ELF-1 (cell line): ENCODE results near the gene CORO6.
A peak's percentile ranks its signal among the peaks of the same experiment; 100 is the strongest.
"Not testable (repeated sequence)": the region's sequence is repeated elsewhere in the genome, so short reads cannot be mapped to it uniquely, and the experiment has no call there.

Source experiments
- DNase-seq: peaks from one replicate; pipeline ENCODE4 v3.0.0-alpha.2; 2016; ENCODE audit warnings: low read depth, low spot score

CORO6 gene

DNA sequence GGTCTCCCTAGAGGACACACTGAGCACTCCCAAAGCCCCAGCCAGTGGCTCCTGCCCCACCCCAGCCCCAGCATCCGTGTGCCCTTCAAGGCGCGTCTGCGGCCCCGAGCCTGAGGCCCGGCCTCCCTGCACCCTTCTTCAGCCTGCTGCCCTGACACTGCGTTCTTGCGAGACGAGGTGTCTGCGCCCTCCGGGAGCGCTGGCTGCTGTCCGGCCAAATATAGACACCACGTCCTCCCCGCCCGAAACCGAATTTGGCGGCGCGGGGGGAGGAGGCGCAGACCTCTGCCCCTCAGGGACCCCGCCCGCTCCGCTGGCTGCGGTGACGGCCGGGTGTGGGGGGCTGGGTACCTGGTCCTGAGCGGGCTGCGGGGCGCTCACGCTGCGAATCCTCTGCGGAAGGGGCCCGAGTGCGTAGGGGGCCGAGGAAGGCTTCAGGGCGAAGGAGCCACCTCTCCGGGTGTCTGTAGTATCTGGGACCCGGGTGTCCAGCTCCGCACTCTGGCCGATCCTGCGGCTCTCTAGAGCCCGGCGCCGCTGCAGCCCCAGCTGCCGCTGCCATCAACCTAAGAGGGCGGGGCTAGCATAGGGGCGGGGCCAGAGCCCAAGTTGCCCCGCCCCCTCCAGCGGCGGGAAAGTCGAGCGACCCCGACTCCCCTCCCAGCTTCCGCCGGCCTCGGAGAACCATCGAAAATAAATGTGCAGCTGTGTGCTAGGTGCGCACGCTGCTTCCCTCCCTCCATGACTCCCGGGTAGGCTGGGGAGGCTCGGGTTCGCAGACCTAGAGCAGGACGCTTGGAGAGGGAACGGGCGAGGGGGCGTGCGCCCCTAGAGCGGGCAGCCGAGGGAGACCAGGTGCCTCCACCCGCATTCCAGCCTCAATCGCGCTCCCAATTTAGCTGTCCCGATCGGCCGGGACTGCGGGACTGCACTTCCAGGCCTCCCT, at the start of gene CORO6:
CORO6 (minus strand) TSS at position 576 of the 946 bp plus-strand sequence. CDS start 1,491 bp downstream, outside the sequence.
- peak; percentile 92 for DNase-seq

DNA sequence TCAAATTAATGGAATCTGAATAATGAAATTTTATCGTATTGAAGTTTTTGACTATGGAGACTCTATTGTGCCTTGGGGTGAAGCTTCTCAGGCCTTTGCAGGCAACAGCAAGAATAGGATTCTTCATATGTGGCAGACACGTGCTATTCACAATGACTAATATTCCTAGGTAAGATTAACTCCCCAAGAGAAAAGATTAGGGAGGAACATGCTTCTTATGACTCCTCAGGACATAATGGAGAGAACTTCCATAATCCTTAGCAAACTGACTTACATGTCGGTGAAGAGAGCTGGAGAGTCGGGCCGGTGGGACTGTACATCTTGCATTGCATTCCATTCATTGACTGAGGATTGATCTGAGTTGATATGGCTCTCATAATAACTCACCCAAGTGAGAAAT, 48.9 kb upstream of the CORO6 start:
- DNase-seq, result no peak

DNA sequence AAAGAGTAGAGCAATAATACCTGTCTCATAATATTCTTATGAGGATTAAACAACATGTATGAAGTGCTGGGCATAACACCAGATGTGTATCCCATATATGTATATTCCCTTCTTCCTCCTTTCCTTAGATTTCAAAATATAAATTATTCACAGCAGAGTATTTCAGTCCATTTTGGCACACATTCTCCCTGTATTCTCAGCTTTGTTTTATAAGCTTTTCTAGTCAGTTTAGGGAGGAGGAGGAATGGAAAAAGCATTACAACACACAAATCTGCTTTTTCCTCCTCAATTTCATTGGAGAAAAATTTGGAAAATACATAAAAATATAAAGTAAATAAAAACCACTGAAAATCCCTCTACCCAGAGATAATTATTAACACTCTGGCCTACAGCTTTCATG, 46.6 kb upstream of the CORO6 start:
- DNase-seq, result no peak

DNA sequence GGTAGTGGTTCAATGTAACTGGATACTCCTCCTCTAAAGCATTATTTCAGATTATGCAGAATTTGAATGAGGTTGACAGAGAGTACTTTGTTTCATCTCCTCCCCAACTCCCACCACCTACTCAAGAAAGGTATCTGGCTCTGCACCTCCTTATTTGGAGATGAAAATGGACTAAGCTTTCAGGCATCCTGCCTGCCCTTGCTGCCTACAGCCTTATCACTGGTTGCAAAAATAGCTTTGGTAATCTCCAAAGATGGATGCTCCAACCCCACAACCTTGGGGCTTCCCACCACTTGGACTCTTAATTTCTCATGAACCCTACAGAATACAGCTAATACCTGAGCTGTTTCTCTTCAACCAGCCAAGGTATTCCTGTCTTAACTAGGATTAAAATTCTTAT, 45.3 kb upstream of the CORO6 start:
- no peak for DNase-seq

DNA sequence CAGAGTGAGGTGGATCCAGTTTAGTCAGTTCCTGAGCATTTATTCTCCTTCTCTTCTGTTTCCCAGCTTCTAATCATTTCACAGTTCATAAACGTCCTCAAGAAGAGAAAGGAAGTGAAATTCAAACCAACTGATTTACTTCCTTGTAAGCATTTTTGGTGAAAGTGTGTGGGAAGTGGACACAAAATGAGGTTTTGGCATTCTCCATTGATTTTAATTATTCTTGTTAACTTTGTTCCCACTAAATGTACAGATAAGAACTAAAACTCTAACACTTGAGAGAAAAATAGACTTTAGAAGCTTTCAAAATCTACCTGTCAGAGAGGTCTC, 42.7 kb upstream of the CORO6 start:
- no peak for DNase-seq

DNA sequence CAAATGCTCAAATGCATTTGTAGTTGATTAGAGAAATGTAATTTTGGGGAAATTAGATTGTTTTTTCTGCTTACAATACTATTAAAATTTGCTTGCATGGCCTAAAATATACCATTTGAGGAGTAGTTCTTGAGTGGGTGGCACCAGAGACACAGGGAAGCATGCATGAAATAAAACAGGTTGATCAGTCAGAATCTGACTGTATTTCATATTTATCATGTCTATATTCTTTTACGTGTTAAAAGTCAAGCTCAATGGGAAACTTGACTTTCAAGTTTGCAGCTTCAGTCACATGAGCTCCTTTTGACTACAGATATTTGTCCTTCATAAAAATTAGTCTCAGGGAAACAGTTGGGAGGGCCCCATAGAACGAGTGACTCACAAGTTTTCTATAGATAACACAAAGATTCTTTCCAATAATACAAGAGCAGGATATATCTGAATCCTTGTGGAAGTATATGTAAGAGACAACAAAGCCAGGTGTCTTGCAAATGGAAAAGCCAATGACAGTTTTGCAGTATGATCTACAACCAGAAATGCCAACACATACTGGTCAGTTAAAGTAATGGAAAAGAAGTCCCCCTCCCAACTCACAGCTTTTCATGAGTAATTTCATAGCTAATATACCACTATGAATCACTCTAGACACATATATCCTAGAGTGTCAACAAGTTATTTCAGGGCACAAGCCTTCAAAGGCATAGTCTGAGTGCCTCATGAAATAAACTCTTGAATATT, 42.2 kb upstream of the CORO6 start:
- DNase-seq, result no peak

DNA sequence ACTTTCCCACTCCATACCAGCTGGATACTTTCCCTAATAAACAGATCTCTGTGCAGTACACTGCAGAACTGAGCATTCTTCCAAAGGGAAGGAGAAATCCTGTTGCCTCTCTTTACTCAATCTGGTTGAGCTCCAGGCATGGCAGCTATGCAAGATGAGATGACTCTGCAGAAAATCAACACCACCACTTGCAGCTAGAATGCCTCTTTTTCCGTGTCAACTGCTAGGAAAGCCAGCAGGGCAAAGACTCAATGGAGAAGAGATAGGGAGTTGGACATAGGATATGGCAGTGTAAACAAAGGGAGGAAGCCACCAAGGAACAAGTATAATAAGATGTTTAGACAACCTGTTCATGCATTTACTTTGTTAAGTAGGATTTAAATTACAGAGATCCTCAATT, 40.4 kb upstream of the CORO6 start:
- peak; percentile 40 for DNase-seq

DNA sequence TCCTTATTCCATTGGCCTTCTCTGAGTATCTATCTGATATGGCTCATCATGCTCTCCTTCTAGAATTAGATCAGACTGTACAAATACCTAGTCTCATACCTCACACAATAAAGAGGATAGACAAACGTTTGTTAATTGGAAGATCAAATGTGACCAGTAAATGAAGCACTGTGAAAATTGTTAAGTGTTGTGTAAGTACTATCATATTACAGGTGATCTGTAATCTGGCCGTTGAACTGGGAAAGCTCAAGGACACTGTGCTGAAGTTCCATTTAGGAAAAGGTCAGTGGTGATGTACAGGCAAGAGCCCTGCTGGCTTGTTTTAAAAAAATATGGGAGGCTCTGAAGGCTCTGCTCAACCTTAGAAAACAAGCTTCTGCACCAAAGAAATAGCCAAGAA, 38.5 kb upstream of the CORO6 start:
- DNase-seq, result no peak

DNA sequence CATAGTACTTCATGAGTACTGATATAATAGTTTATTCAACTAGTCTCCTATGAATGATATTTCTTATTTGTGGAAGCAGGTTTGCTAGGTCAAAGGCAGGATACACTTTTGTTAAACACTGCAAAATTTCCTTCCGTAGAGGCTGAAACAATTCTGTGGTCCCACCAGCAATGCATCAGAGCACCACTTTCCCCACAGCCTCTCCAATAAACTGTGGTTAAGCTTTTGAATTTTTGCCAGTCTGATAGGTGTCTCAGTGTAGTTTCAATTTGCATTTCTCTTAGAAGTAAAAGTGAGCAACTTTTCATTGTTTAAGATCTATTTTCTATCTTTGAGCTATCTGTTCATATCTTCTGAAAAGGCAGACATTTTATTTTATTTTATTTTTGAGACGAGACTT, 36.4 kb upstream of the CORO6 start:
- DNase-seq, result no peak

DNA sequence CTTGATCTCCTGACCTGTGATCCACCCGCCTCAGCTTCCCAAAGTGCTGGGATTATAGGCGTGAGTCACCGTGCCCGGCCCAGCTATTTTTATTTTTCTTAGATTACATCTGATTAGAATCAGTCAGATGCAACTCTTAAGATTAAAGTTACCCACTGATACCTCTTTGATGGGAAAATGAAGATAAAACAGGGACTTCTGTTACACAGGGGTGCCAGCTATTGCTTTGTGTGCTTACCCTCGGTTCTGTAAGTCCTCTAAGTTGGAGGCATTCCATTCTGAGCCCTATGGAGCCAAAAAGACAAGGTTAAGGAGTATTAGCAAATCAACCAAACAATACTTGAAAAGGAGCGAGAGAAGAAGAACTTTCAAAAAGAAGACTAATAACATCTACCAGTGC, 32.6 kb upstream of the CORO6 start:
- no peak for DNase-seq

DNA sequence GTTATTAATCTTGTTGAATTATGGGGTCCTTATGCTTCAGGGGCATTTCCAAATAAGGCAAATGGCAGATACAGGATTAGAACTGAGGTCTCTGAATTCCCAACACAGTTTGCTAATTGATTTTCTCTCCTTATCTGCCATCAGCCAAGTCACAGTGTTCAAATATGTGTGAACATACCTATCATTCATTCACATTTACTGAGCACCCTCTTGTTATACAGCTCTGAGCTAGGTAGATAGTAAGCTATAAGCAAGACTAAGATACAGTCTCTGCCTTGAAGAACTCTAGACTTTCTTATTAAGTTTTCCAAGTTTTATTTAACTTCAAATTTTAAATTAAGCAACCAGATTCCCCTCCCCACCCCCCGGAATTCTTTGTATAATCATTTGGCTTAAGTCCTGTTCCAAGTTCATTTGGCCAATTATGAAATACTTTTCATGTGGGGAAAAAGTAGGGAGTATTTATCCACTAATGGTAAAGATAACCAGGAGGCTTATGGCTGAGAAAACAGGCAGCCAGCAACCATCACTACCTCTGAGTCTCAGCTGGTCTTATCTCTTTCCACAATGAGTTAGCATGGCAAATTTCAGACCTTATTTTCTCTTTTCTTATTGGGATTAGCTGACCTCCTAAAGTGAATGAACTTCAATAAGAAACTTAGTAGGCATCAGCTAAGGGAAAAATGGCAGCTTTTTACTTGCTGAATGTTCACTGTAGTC, 31.4 kb upstream of the CORO6 start:
- DNase-seq, result no peak

DNA sequence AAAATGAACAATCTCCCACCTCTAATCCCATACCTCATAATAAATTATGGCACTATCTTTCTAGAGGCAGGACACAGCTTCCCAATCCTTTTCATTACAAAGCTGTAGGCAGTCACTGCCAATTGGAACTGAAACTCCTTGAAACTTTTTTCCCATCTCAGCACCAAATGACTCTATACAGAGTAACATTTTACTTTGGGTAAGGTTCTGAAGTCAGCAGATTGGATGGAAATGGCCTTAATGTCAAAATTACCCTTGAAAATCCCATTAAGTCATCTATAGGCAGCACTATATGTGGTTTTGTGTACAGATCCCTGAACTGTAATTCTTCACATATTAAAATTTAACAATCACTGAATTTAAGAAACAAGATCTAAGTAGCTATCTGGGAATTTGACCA, 30.3 kb upstream of the CORO6 start:
- no peak for DNase-seq

DNA sequence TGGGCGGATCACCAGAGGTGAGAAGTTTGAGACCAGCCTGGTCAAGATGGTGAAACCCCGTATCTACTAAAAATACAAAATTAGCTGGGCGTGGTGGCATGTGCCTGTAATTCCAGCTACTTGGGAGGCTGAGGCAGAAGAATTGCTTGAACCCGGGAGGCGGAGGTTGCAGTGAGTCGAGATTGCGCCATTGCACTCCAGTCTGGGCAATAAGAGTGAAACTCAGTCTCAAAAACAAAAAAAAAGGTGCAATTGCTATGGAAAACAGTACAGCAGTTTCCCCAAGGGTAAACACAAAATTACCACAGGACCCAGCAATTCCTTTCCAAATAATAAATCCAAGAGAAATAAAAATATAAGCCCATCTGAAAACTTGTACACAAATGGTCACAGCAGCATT, 29.2 kb upstream of the CORO6 start:
- DNase-seq, result not testable (repeated sequence)

DNA sequence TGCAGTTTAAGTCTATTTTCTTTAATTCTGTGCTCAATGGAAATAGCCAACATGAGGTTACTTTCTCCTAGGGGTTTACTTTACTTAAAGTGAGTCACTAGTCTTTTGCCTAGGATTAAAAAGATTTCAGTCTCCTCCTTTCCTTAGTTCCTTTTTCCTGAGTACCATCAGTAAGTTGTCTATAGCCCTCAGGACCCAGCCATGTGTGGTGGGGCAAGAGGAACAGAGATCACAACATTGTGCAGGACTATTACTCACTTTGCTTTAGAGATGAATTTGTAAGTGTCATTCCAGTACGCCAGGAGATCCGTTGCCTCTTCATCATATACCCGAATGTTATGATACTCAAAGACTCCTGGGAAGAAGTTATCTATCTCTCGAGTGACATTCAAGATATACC, 27.7 kb upstream of the CORO6 start:
- DNase-seq, result no peak

DNA sequence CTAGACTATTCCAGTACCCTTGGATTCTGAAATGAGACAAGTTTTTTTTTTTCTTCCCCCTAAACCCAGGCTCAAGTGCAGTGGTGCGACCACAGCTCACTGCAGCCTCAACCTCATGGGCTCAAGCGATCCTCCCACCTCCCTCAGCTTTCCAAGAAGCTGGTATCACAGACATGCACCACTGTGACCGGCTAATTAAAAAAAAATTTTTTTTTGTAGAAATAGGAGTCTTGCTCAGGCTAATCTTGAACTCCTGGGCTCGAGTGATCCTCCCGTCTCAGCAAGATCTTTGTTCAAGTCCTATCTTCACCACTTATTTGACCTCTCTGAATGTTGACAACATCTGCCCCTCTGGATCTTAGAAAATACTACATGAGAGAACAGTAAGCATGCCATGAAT, 26.6 kb upstream of the CORO6 start:
- no peak for DNase-seq

DNA sequence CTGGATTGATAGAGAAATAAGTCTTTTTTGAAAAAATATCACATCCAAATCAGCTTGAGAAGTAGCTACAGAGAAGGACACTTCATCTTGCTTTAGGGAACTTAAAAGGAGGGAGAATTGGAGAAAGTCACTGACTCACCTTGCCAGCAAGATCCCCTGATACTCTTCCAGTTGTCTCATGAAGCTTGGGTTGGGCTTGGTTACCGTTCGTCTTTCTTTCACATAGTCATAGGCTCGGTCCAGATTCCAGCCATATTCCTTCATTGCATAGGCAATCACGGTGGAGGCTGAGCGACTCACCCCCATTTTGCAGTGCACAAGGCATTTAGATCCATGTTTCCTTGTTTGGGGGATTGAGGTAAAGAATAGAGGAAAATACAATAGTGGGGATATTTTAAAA, 25.3 kb upstream of the CORO6 start:
- no peak for DNase-seq

DNA sequence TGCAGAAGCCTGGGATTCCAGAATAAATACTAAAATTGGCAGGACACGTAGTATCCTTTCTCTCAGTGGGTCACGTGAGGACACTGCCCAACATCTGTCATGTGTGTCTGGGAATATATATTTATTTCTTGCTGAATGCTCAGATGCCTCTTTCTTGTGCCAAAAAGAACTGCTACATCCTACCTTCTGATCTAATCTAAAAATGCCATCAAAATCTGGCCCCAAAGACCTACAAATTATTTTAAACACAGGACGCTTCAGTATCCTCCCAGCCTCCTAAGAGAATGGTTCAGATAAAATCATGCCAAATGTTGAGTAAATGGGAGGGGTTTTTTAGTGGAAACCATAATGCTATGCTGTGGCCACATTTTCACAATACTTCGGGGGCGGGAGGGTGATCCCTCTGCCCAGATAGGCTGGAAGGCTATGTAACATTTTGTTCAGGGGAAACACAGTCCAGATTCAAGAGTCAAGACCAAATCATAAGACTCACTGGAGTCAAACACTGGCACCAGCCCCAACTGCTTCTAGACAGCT, 22.9 kb upstream of the CORO6 start:
- DNase-seq, result no peak

DNA sequence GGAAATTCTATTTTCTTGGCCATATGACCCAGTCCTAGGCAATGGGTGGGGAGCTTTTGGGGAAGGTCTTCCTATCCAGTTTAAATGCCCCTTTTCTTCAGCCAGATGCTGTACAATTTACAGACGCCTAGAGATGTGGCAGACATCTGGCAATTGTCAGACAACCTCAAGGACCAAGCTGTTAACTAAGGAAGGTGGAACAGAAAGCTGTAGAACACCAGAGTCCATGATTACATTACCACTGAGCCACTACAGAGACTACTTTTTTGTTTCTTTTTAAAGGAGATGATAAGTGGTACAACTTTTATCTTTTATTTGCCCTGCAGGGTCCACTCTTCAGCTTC, 21.1 kb upstream of the CORO6 start:
- no peak for DNase-seq

DNA sequence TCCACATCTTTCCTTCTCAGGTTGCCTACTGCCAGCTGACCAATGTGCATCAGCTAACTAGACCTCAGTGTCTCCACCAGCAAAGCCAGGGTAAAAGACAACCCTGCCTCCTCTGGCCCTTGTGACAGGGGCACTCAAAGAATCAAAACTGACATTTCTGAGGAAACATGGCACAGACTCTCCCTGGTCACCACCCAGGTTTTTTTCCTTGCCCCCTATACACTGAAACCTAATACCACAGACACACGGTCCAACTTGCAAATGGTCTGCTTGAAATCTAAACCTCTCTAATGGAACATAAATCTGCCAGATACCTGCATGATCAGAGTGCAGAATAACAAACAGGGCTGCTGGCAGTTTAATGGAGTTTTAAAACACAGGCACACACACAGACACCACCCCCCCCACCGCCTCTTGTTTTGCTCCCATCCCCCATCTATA, 19.5 kb upstream of the CORO6 start:
- no peak for DNase-seq

DNA sequence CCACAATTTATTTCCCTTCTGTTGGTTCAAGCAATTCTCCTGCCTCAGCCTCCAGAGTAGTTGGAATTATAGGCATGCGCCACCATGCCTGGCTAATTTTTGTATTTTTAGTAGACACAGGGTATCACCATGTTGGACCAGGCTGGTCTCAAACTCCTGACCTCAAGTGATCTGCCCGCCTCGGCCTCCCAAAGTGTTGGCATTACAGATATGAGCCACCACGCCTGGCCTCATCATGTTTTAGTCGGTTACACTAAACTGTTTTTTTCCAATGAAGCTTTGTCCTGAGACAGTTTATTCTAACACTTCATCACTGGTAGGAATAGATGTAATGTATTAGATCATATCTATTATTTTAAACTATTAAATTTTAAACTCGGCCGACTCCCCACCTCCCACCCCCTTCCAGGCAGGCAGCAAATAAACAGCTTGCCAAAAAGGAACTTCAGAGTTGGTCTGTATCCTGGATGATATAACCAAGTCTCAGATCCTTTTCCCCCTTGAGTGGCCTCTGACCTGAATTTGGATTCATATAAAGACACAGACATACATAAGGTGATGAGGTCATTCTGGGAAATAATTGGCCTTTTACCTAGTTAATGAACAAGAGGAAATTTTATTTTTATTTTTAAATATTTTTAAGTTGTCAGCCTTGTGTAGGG, 18.4 kb upstream of the CORO6 start:
- DNase-seq, result no peak

DNA sequence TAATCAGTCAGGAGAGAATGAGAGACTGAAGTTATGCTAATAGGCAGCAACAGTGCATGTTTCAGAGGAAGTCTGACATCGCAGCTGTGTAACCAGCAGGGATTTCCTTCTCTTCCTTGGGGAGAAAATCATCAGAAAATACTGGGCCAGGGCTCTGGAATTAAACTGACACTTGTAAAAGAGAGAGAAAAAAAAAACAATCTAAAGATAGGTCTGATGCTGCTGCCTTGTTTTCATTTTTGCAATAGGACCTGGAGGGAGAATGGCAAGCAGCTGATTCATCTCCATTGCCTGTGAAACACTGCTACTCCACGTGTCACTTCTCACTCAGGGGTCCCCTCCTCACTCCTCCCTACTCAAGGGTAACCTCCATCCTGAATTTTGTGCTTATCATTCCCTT, 17.7 kb upstream of the CORO6 start:
- no peak for DNase-seq

DNA sequence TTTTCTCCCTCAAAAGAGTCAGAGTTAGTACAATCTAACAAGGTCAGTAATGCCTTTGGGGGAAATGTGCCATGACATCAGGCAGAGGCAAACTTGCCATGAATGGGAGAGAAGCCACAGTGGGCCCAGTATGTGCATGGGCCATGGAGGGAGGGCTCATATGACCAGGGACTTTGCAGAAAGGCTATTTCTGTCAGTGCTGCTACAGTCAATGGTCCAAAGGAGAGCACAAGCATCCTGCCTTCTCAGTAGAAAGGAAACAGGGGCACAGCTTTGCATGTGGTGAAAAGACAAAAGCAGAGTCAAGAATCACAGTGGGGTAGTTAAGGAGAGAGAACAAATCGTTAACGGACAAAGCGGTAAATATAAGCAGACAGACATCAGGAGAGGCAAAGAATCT, 11.2 kb upstream of the CORO6 start:
- DNase-seq, result no peak
